AG08395 (cell line): Measurements from ENCODE around the gene SDCCAG8.

Source experiments
- DNase-seq: peaks from one replicate; pipeline ENCODE4 v3.0.0; 2012; ENCODE audit warnings: mixed read lengths, low spot score

SDCCAG8 gene

DNA sequence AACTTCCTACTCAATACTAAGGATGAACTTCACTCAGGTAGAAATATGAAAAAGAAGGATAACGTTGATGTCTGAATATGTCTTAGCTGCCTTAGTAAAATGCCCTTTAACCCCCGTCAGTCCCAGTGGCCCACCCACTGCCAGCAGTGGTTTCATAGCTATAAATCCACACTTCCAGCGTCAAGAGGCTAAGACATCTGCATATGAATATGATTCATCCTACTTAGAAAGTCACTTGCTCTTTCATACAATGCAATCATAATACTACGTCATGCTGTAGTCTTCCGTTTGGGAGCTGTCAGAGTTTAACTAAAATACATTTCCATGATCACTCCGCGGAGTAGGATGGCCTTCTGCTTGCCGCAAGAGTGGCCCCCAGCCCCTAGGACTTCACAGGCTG, 247.3 kb downstream of the SDCCAG8 start:
- no peak for DNase-seq

DNA sequence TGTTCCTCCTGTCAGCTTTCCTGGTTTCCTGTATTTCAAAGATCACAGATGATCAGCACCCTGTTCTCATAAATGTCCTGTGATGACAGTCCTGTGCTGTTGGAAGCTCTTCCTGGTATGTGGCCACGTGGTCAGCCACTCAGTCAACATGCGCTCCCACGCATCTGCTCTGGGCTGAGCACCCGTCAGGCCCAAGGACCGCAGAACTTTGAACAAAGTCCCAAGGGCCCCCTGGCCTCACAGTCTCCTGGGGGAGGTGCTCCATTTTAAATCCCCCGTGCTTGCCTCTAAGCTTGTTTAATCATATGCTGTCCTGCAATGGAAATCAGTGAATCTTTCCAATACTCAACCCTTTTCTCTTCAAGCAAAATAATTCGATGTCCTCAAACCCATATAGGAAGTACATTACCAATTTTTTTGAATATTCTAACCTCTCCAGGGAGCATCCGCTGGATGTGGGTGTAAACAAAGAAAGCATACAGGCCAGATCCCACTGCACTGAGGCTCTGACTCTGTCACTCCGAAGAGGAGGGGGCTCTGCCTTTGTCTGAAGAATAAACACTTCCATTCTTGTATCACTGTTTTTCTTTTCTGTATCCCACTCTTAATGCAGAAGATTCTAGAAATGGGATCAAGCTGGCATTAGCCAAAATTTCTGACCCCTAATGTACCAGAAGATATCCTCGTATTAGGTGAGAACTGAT, 250.3 kb downstream of the SDCCAG8 start:
- peak; percentile 25 for DNase-seq

DNA sequence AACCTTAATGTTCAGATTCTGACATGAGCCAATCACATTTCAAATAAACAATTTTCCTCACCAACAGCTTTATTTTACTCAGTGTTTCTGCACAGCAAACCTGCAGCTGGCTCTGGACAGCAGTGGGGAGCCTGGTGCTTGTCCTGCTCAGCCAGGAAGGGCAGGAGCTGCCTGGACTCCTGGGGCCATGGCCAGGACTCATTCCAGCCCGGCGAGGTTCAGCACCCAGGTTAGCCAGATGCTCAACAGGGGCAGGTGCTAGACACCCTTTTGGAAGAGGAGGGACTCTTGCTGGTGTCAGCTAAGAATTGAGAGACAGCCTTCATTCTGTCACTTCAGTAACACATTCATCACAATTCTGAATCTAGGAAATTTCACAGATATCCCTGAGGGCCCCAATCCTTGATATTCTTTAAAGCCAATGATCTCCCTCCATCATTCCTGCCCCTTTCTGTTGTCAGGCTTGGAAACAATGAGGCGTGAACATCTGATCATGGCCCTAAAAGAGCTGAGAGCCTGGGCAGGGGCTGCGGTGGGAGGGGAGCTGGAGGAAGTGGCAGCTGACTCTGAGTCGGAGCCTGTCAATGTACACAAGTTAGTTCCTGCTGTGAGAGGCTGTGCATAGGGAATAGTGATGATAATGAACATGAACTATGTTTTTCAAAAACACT, 251.3 kb downstream of the SDCCAG8 start:
- DNase-seq, result no peak

GRCh38 chr1:243507672-243508302, 251.9 kb downstream of the SDCCAG8 start:
- no peak for DNase-seq

GRCh38 chr1:243508303-243508713, 252.5 kb downstream of the SDCCAG8 start:
- DNase-seq, result no peak

DNA sequence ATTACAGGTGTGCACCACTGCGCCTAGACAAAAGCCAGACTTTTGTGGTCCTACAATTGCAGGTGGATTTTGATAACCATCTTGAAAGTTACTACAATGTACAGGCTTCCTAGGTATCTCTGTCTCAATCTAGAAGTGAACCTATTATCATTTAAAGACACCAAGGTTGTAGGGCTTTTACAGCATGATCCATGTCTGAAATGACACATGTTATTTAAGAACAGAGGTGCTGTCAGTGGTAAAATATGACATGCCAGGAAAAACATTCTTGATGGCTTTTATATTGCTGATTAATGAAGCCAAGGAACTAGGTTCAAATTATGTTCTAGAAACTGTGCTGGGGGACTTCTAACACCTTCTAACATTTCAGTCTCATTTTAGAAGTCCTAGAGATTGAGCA, 253.1 kb downstream of the SDCCAG8 start:
- DNase-seq, result no peak

GRCh38 chr1:243510928-243511327, 255.1 kb downstream of the SDCCAG8 start:
- no peak for DNase-seq

- DNase-seq, result peak; percentile 49
Measured at GRCh38 chr1:243513726-243514491, 258.1 kb downstream of the SDCCAG8 start.

- no peak for DNase-seq
Measured at GRCh38 chr1:243514927-243515326, 259.1 kb downstream of the SDCCAG8 start.

DNA sequence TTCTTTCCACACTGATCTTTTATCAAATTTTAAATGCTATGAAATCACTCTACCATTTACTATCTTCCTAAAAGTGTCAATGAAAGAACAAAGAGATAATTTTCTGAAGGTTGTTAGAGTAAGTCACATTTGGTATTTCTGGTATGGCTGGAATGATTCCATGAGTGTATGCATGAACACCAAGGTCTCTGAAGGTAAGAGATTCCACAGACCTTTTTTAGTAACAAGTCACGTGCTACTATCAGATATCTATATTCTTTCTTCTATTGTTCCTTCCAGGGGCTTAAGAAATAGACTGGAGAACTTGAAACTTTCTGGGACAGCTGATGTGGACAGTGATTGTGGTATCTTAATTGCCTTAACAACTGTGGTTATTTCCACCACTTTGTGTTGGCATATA, 265.0 kb downstream of the SDCCAG8 start:
- no peak for DNase-seq

DNA sequence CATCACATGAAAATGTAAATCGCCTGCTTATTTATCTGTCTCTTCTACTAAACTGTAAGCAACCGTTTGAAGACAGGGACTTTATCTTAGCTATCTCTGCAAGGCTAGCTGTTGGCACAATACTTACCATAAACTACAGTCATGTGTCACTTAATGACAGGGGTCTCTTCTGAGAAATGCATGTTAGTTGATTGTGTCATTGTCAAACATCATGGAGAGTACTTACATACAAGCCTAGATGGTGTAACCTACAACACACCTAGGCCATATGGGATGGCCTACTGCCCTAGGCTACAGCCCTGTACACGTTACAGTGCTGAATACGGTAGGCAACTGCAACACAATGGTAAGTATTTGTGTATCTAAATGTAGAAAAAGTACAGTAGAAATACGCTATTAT, 267.9 kb downstream of the SDCCAG8 start:
- no peak for DNase-seq

- peak; percentile 67 for DNase-seq
Measured at GRCh38 chr1:243525085-243525487, 269.2 kb downstream of the SDCCAG8 start.

- no peak for DNase-seq
Measured at GRCh38 chr1:243526180-243526579, 270.3 kb downstream of the SDCCAG8 start.

DNA sequence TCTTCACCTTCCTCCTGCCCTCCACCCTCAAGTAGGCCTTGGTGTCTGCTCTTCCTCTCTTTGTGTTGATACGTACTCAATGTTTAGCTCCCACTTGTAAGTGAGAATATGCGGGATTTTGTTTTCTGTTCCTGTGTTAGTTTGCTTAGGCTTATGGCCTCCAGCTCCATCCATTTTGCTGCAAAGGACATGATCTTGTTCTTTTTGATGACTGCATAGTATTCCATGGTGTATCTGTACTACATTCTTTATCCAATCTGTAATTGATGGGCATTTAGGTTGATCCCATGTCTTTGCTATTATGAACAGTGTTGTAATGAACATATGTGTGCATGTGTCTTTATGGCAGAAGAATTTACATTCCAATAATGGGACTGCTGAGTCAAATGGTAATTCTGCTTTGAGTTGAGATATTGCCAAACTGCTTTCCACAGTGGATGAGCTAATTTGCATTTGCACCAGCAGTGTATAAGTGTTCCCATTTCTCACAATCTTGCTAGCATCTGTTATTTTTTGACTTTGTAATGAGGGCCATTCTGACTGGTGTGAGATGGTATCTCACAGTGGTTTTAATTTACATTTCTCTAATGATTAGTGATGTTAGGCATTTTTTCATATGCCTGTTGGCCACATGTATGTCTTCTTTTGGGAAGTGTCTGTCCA, 272.7 kb downstream of the SDCCAG8 start:
- DNase-seq, result no peak

- DNase-seq, result no peak
Measured at GRCh38 chr1:243529512-243529911, 273.7 kb downstream of the SDCCAG8 start.

GRCh38 chr1:243535014-243535413, 279.2 kb downstream of the SDCCAG8 start:
- no peak for DNase-seq

- DNase-seq, result no peak
Measured at GRCh38 chr1:243539636-243540035, 283.8 kb downstream of the SDCCAG8 start.

DNA sequence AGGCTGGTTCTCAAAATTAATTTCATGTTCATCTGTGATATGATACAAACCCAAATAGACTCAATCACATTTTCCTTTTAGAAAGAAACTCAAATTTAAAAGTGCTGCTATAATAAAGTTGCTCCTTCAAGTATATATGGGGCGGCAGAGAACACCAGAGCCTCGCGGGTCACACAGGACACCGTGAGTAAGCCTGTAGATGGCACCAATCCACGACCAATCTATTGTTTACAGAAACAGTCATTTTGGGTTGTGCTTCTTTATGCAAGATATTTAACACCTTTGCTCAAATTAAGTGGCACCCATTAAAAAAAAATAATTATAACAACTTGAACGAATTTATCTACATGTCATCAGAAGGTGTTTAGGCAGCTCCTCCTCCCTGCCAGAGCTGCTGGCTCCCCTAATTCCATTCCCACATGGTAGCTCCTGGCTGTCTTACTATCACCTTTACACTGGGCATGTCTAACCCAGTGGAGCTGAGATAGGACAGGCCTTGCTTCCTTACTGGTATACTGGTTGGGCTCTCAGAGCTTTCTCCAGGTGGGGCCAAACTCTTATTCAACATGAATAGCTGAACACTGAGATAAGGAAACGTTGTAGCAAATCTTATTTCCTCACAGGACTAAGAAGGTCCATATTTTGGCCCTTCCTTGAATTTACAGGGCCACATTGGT, 287.0 kb downstream of the SDCCAG8 start:
- DNase-seq, result no peak

GRCh38 chr1:243543501-243543900, 287.7 kb downstream of the SDCCAG8 start:
- no peak for DNase-seq

DNA sequence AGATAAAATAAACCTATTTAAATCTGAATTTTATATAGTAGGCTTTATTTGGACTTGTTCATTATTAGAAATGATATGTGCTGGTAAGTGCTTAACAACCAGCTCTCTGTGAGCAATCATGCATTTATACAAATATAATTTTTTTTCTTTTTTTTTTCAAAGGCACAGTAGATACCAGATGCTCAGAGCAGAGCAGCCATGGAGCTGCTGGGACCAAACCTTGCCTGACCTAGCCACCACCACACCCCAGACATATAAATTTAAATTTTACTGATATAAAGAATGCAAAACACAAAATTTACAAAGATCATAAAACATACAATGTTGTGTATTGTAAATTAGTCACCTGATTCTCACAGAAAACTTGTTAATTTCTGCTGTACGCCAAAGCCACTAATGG, 290.6 kb downstream of the SDCCAG8 start:
- no peak for DNase-seq

- no peak for DNase-seq
Measured at GRCh38 chr1:243547891-243548290, 292.1 kb downstream of the SDCCAG8 start.
